Small intestine (tissue), 7 donors: ENCODE results near the gene YAP1. TPM values are rescaled to one million over a fixed set of nuclear protein-coding genes. Genes with fewer than 3 reads are reported as not detected.
"Not testable (repeated sequence)": the region's sequence is repeated elsewhere in the genome, so short reads cannot be mapped to it uniquely, and the experiment has no call there.

ENCODE experiments used
- DNase-seq, 2 donors: peaks; one replicate each; pipeline versions ENCODE4 v3.0.0 to v3.0.0-alpha.2; 2013
- FAIRE-seq: peaks from 2 replicates; lab custom pipeline; 2012; peaks lifted over from hg19 to GRCh38; lab: Jason Lieb, UNC
- H3K27ac ChIP-seq, 3 donors: one replicate each; pipeline ENCODE4 v1.5.1; 2013; ENCODE audit warnings: low read length in 2 of 3, mild to moderate bottlenecking in 2 of 3, control low read depth in 1 of 3, inconsistent platforms in 1 of 3, low read depth in 1 of 3, moderate library complexity in 1 of 3
- H3K27me3 ChIP-seq, 3 donors: one replicate each; pipeline ENCODE4 v1.6.1; 2013; ENCODE audit warnings: low read length in 3 of 3, inconsistent platforms in 1 of 3; ENCODE audit not compliant: control insufficient read depth in 3 of 3, insufficient read depth in 3 of 3
- H3K36me3 ChIP-seq, 3 donors: one replicate each; pipeline ENCODE4 v1.6.1; 2013; ENCODE audit warnings: low read length in 3 of 3, inconsistent platforms in 1 of 3, low read depth in 1 of 3, mild to moderate bottlenecking in 1 of 3, moderate library complexity in 1 of 3; ENCODE audit not compliant: control insufficient read depth in 3 of 3, insufficient read depth in 2 of 3
- H3K4me1 ChIP-seq, 3 donors: one replicate each; pipeline ENCODE4 v1.6.1; 2013; ENCODE audit warnings: low read length in 2 of 3, inconsistent platforms in 1 of 3, low read depth in 1 of 3, mild to moderate bottlenecking in 1 of 3, moderate library complexity in 1 of 3; ENCODE audit not compliant: control insufficient read depth in 3 of 3, insufficient read depth in 2 of 3
- H3K4me3 ChIP-seq, 3 donors: one replicate each; pipeline ENCODE4 v1.5.1; 2013; ENCODE audit warnings: low read length in 3 of 3, control low read depth in 1 of 3, inconsistent platforms in 1 of 3, low read depth in 1 of 3, mild to moderate bottlenecking in 1 of 3, moderate library complexity in 1 of 3
- H3K9me3 ChIP-seq, 2 donors: one replicate each; pipeline ENCODE4 v1.6.1; 2013; ENCODE audit warnings: low read depth in 1 of 2, low read length in 1 of 2; ENCODE audit not compliant: control insufficient read depth in 2 of 2, insufficient read depth in 1 of 2
- WGBS, 3 donors: extraction: QIAGEN DNeasy Blood & Tissue Kit; methylation state at CpG; one replicate each; pipeline ENCODE4 v1.1.7; 2013; 5-methylcytosine and 5-hydroxymethylcytosine counted together
- polyA plus RNA-seq, 4 donors: library from polyadenylated mRNA; stranded (reverse) in 3 of 4; unstranded in 1 of 4; fragments of 200-250 nt in 3 of 4; fragments of 120-200 nt in 1 of 4; gene quantifications; one replicate each; pipeline versions ENCODE4 v1.2.1 to v1.2.3, GENCODE V29; 2013
- donor health status: healthy with polysubstance abuse.
- donor health status: control.
- donor health status: control.
- donor health status: Bipolar disorder and iron deficiency.
- donor health status: healthy.

YAP1 gene
- polyA plus RNA-seq, 4 donors, result 14.1 to 79.4 (median 19.8) TPM

DNA sequence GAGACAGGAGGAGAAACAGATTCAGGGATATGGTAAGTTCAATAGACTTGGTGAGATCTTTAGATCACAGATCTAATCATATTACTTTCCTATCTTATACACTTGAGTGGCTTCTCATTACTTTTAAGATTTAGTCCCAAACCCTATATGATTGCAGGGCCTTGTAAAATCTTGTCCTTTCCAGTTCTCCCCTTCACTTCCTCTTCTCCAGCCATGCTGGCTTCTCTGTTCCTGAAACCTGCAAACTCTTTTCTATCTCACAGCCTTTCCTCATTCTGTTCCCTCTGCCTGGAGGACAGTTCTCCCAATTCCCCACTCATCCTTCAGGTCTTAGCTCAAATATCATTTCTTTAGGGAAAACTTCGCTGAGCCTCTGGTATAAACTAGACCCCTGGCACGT, 141.2 kb downstream of the YAP1 start:
- WGBS, 3 donors, result 86 to 90% (median 88%) methylated on average over 2 of the region's 2 CpGs
- no peak for FAIRE-seq
- H3K27me3 ChIP-seq, result no peaks in the 10 kb centered on the region

DNA sequence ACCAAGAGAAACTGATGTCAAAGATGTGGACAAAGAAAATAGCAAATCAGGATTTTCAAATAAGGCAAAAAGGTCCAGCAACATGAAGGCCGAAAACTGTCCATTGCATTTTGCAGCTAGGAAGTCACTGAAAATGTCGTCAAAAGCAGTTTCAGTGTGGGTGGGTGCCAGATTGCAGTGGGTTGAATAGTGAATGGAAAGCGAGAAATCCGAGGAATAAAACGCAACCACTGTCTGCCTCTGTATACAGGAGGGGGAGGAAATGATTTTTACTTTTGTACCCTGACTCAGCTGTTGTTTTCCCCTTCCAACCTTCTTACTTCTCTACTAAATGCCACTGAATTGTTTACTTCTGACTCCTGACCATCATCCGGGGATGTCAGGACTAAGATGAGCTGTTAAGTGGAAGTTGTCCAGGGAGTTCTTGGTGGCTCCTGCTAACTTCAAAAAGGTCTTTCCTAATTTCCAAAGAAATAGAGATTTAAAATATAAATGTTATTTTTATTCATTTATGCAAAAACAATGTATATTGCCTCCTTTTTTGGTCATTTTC, 142.2 kb downstream of the YAP1 start:
- 70 to 76% (median 72%) methylated on average over 6 of the region's 6 CpGs for WGBS, 3 donors
- Histone ChIP-seq H3K27ac (no peak overlapping the region), H3K4me3 (no peak overlapping the region), H3K27me3 (no peaks in the 10 kb centered on the region), H3K4me1 (peaks cover 0 to 10% (median 5%) of the 10 kb centered on the region in 3 donors), H3K36me3 (no peaks in the 10 kb centered on the region), H3K9me3 (no peaks in the 10 kb centered on the region)
- FAIRE-seq (no peak), DNase-seq (no peak)

More for the DNA sequence above, 141.2 kb downstream of the YAP1 start:
- no peaks in the 10 kb centered on the region for H3K9me3 ChIP-seq
- H3K4me1 ChIP-seq, result peaks cover 0 to 10% (median 5%) of the 10 kb centered on the region in 3 donors
- no peaks in the 10 kb centered on the region for H3K36me3 ChIP-seq
- no peak overlapping the region for H3K4me3 ChIP-seq
- H3K27ac ChIP-seq, result no peak overlapping the region
- DNase-seq, result no peak

GRCh38 chr11:102253020-102253715, 142.9 kb downstream of the YAP1 start:
- H3K27ac ChIP-seq, result peak overlapping the region; percentile 67 to 71 (median 69)
- 10 to 30% (median 23%) methylated on average over 3 of the region's 3 CpGs for WGBS, 3 donors
- DNase-seq, result peak; percentile 65 to 88

GRCh38 chr11:102254047-102254446, 143.8 kb downstream of the YAP1 start:
- peaks cover 0 to 10% (median 5%) of the 10 kb centered on the region in 3 donors for H3K4me1 ChIP-seq
- H3K27me3 ChIP-seq, result no peaks in the 10 kb centered on the region
- no peak overlapping the region for H3K4me3 ChIP-seq
- WGBS, 3 donors, result 51 to 69% (median 69%) methylated on average over 5 of the region's 5 CpGs
- H3K27ac ChIP-seq, result peak overlapping the region; percentile 67 to 71 (median 69)
- H3K9me3 ChIP-seq, result no peaks in the 10 kb centered on the region
- FAIRE-seq, result no peak
- DNase-seq, result no peak
- H3K36me3 ChIP-seq, result no peaks in the 10 kb centered on the region

More at GRCh38 chr11:102253020-102253715, 142.9 kb downstream of the YAP1 start:
- H3K9me3 ChIP-seq, result no peaks in the 10 kb centered on the region
- no peaks in the 10 kb centered on the region for H3K27me3 ChIP-seq
- no peak overlapping the region for H3K4me3 ChIP-seq
- H3K36me3 ChIP-seq, result no peaks in the 10 kb centered on the region
- no peak for FAIRE-seq
- H3K4me1 ChIP-seq, result peaks cover 0 to 10% (median 5%) of the 10 kb centered on the region in 3 donors

DNA sequence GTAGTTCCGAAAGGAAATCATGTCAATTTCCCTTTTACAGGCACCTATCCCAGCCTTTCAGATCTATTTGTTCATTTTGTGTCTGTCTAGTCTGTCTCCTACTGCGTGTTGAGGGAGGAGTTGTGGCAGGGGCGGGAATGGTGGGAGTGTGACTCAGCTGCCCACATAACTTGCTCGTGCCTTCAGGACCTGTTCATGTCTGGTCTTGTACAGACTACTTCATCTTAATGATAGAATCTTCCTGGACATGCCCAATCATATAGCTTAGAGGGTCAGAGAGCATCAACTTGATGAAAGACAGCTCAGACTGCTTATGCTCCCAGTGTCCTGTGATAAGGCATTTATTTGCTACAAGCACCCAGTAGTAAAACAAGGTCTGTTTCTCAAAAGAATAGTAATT, 146.0 kb downstream of the YAP1 start:
- Histone ChIP-seq H3K9me3 (no peaks in the 10 kb centered on the region), H3K36me3 (no peaks in the 10 kb centered on the region), H3K27me3 (no peaks in the 10 kb centered on the region), H3K4me3 (no peak overlapping the region), H3K27ac (no peak overlapping the region), H3K4me1 (peaks cover 0 to 10% (median 5%) of the 10 kb centered on the region in 3 donors)
- FAIRE-seq (no peak), DNase-seq (no peak)
- 83 to 92% (median 86%) methylated on average over 4 of the region's 4 CpGs for WGBS, 3 donors

- H3K4me3 ChIP-seq, result no peak overlapping the region
- H3K9me3 ChIP-seq, result no peaks in the 10 kb centered on the region
- DNase-seq (no peak), FAIRE-seq (no peak)
- no peaks in the 10 kb centered on the region for H3K4me1 ChIP-seq
- 78 to 90% (median 84%) methylated on average over 2 of the region's 2 CpGs for WGBS, 3 donors
- no peaks in the 10 kb centered on the region for H3K27me3 ChIP-seq
- H3K36me3 ChIP-seq, result no peaks in the 10 kb centered on the region
- H3K27ac ChIP-seq, result no peak overlapping the region
These were observed 150.0 kb downstream of the YAP1 start for GRCh38 chr11:102260241-102260640.

- DNase-seq, result no peak
- Histone ChIP-seq H3K27me3 (no peaks in the 10 kb centered on the region), H3K4me1 (peaks cover 0 to 7% (median 3%) of the 10 kb centered on the region in 3 donors), H3K27ac (no peak overlapping the region), H3K9me3 (no peaks in the 10 kb centered on the region), H3K4me3 (no peak overlapping the region), H3K36me3 (no peaks in the 10 kb centered on the region)
- no peak for FAIRE-seq
- 85 to 91% (median 90%) methylated on average over 3 of the region's 3 CpGs for WGBS, 3 donors
These were observed 153.2 kb downstream of the YAP1 start for GRCh38 chr11:102263379-102264003.

DNA sequence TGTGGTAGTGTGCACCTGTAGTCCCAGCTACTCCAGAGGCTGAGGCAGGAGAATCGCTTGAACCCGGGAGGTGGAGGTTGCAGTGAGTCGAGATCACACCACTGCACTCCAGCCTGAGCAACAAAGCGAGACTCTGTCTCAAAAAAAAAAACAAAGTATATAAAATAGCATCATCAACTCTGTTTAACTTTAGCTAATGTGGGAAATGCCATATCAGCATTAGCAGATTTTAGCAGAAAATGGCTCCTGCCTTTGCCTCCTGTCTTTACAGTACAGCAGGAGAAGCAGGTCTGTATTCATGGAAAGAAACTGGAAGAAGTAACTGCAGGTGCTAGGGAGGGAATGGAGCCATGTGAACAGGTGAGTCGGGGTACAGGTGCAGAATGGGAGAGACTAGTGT, 154.5 kb downstream of the YAP1 start:
- DNase-seq, H3K27ac ChIP-seq, H3K36me3 ChIP-seq, FAIRE-seq, H3K9me3 ChIP-seq, H3K27me3 ChIP-seq, H3K4me3 ChIP-seq: not testable (repeated sequence)
- peaks cover 3 to 16% (median 3%) of the 10 kb centered on the region in 3 donors for H3K4me1 ChIP-seq
- 92 to 94% (median 94%) methylated on average over 5 of the region's 5 CpGs for WGBS, 3 donors
